HL-60 (cell line): ENCODE measurements around the gene USF1.
"Not testable (repeated sequence)": the region's sequence is repeated elsewhere in the genome, so short reads cannot be mapped to it uniquely, and the experiment has no call there.

Experiments used
- CTCF ChIP-seq: IDR thresholded peaks from one replicate; pipeline ENCODE4 v1.5.1; 2011; ENCODE audit warnings: low read length, control low read depth, inconsistent platforms; ENCODE audit not compliant: insufficient read depth
- GABPA ChIP-seq: IDR thresholded peaks from 2 replicates; pipeline ENCODE4 v1.6.1; 2012; ENCODE audit warnings: low read depth
- POLR2AphosphoS5 ChIP-seq: IDR thresholded peaks from 2 replicates; pipeline ENCODE4 v1.6.1; 2012; ENCODE audit warnings: low read depth
- REST ChIP-seq: IDR thresholded peaks from 2 replicates; pipeline ENCODE4 v1.6.1; 2012; ENCODE audit warnings: low read depth; ENCODE audit not compliant: insufficient replicate concordance

DNA sequence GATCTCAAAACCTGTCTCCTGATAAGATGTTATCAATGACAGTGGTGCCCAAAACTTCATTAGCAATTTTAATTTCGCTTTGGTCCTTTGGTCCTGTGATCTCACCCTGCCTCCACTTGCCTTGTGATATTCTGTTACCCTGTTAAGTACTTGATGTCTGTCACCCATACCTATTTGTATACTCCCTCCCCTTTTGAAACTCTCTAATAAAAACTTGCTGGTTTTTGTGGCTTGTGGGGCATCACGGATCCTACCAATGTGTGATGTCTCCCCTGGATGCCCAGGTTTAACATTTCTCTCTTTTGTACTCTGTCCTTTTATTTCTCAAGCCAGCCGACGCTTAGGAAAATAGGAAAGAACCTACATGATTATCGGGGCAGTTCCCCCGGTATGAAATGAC lies 18.2 kb upstream of the USF1 start:
- not testable (repeated sequence) for TF ChIP-seq CTCF, REST, POLR2AphosphoS5, GABPA
